GM12878 (cell line): ENCODE results near the gene CDKN1B. TPM values are rescaled to one million over a fixed set of nuclear protein-coding genes. Genes with fewer than 3 reads are reported as not detected.

ENCODE experiments used
- ATAC-seq: fragments of 200-7000 bp; cut with Tn5 transposase; 3 replicates; pipeline ENCODE4 v1.9.1; 2020; ENCODE audit warnings: mild to moderate bottlenecking, moderate library complexity
- BruUV-seq: library from RNA; stranded (reverse); fragments of 400-500 nt; replicated peaks from 2 replicates; lab custom pipeline; 2021; lab: Mats Ljungman, UMichigan
- CTCF ChIA-PET: fragments of 300-600 bp; sonication (Branson Sonifier 250); formaldehyde crosslinking; extraction: SDS; loops from one replicate; lab custom pipeline; 2021; ENCODE audit warnings: inconsistent platforms; lab: Yijun Ruan, JAX
- POLR2A ChIA-PET: fragments of 350-600 bp; formaldehyde crosslinking; extraction: SDS; loops from one replicate; lab custom pipeline; 2021; ENCODE audit warnings: inconsistent platforms; lab: Charles Lee
- RAD21 ChIA-PET: fragments of 300-600 bp; sonication (Branson Sonifier 250); formaldehyde crosslinking; loops from one replicate; lab custom pipeline; 2023; ENCODE audit warnings: antibody characterized with exemption; ENCODE audit not compliant: unreplicated experiment; lab: Charles Lee
- SMC1A ChIA-PET: fragments of 300-600 bp; sonication (Branson Sonifier 250); formaldehyde crosslinking; loops from one replicate; lab custom pipeline; 2023; ENCODE audit not compliant: unreplicated experiment, uncharacterized antibody; lab: Charles Lee
- DNase-seq: peaks from one replicate; pipeline ENCODE4 v3.0.0-alpha.2; 2011; ENCODE audit warnings: low read depth, low spot score
- FAIRE-seq: peaks from 3 replicates; lab custom pipeline; 2011; peaks lifted over from hg19 to GRCh38; lab: Jason Lieb, UNC
- H2AFZ ChIP-seq: 2 replicates; pipeline ENCODE4 v1.6.0; 2011; ENCODE audit warnings: low read depth, low read length, control low read depth; ENCODE audit not compliant: control insufficient read depth
- H3K27ac ChIP-seq: 2 replicates; pipeline ENCODE4 v1.5.1; 2011; ENCODE audit warnings: control low read depth; ENCODE audit not compliant: control insufficient read depth, insufficient read depth
- H3K27me3 ChIP-seq, 2 experiments: replicated peaks in 1 of 2; 2 replicates each; pipeline versions ENCODE4 v1.6.0 to v1.6.1; 2011; ENCODE audit warnings: low read length in 1 of 2; ENCODE audit not compliant: control insufficient read depth in 2 of 2, insufficient read depth in 2 of 2
- H3K36me3 ChIP-seq, 2 experiments: 2 replicates each; pipeline ENCODE4 v1.5.1; 2011; ENCODE audit warnings: low read length in 1 of 2; ENCODE audit not compliant: control insufficient read depth in 2 of 2, insufficient read depth in 2 of 2
- H3K4me1 ChIP-seq: 2 replicates; pipeline ENCODE4 v1.6.1; 2011; ENCODE audit warnings: mild to moderate bottlenecking, low read length, moderate library complexity, mixed read lengths; ENCODE audit not compliant: control insufficient read depth, insufficient read depth
- H3K4me2 ChIP-seq: 2 replicates; pipeline ENCODE4 v1.6.0; 2011; ENCODE audit warnings: control low read depth; ENCODE audit not compliant: control insufficient read depth, insufficient read depth
- H3K4me3 ChIP-seq: fragments of 200-600 bp; sonication (generic); 2 replicates; pipeline ENCODE4 v1.5.1; 2016
- H3K79me2 ChIP-seq: 2 replicates; pipeline ENCODE4 v1.6.0; 2011; ENCODE audit warnings: low read length; ENCODE audit not compliant: control insufficient read depth, insufficient read depth
- H3K9ac ChIP-seq: 2 replicates; pipeline ENCODE4 v1.8.0; 2011; ENCODE audit warnings: low read length, control low read depth, mixed read lengths; ENCODE audit not compliant: control insufficient read depth, insufficient read depth
- H3K9me3 ChIP-seq: replicated peaks from 3 replicates; pipeline ENCODE4 v1.5.1; 2011; ENCODE audit warnings: mild to moderate bottlenecking, low read length; ENCODE audit not compliant: control insufficient read depth, insufficient read depth
- H4K20me1 ChIP-seq: 2 replicates; pipeline ENCODE4 v1.6.0; 2011; ENCODE audit not compliant: control insufficient read depth, insufficient read depth
- CBX3 ChIP-seq: fragments of 200-600 bp; sonication (generic); IDR thresholded peaks from 2 replicates; pipeline ENCODE4 v1.6.1; 2016; ENCODE audit warnings: low read depth, borderline replicate concordance
- CHD1 ChIP-seq: IDR thresholded peaks from 2 replicates; pipeline ENCODE4 v1.6.1; 2012; ENCODE audit warnings: low read depth, low read length, improper control_type of control experiment
- CTCF ChIP-seq, 3 experiments: IDR thresholded peaks in 2 of 3; conservative IDR thresholded peaks in 1 of 3; 2 replicates each; pipeline ENCODE4 v1.5.1; 2011; ENCODE audit warnings: low read depth in 3 of 3, low read length in 3 of 3, mild to moderate bottlenecking in 3 of 3, control low read depth in 2 of 3, moderate library complexity in 2 of 3, inconsistent platforms in 1 of 3, mixed read lengths in 1 of 3; ENCODE audit not compliant: control insufficient read depth in 2 of 3, insufficient read depth in 1 of 3; ENCODE audit errors: extremely low read depth in 1 of 3
- FOXM1 ChIP-seq: IDR thresholded peaks from 2 replicates; pipeline ENCODE4 v1.6.1; 2012; ENCODE audit warnings: low read depth, mild to moderate bottlenecking, inconsistent platforms, low read length, moderate library complexity
- GATAD2B ChIP-seq: fragments of 450-650 bp; conservative IDR thresholded peaks from 2 replicates; pipeline ENCODE4 v1.6.1; 2017; ENCODE audit warnings: low read depth, mild to moderate bottlenecking, moderate library complexity
- HCFC1 ChIP-seq: fragments of 150-350 bp; IDR thresholded peaks from 2 replicates; pipeline ENCODE4 v1.6.1; 2014; ENCODE audit warnings: low read length
- NR2C1 ChIP-seq: fragments of 450-650 bp; IDR thresholded peaks from 2 replicates; pipeline ENCODE4 v1.6.1; 2017; ENCODE audit warnings: antibody characterized with exemption, mild to moderate bottlenecking, moderate library complexity
- PAX8 ChIP-seq: fragments of 450-650 bp; IDR thresholded peaks from 2 replicates; pipeline ENCODE4 v1.6.1; 2017; ENCODE audit warnings: mild to moderate bottlenecking, moderate library complexity
- SIN3A ChIP-seq: IDR thresholded peaks from 2 replicates; pipeline ENCODE4 v1.6.1; 2012; ENCODE audit warnings: low read depth, low read length, improper control_type of control experiment
- SPI1 ChIP-seq: IDR thresholded peaks from 2 replicates; pipeline ENCODE4 v1.6.1; 2011; ENCODE audit warnings: low read depth, mild to moderate bottlenecking, low read length, moderate library complexity, borderline replicate concordance; ENCODE audit not compliant: insufficient read depth
- TARDBP ChIP-seq: IDR thresholded peaks from 2 replicates; pipeline ENCODE4 v1.6.1; 2016; ENCODE audit warnings: borderline replicate concordance
- YY1 ChIP-seq: IDR thresholded peaks from 2 replicates; pipeline ENCODE4 v1.6.1; 2011; ENCODE audit warnings: low read depth, mild to moderate bottlenecking, low read length
- ZBTB33 ChIP-seq: fragments of 450-650 bp; IDR thresholded peaks from 2 replicates; pipeline ENCODE4 v1.6.1; 2017; ENCODE audit warnings: mild to moderate bottlenecking
- ZNF592 ChIP-seq: fragments of 450-650 bp; IDR thresholded peaks from 2 replicates; pipeline ENCODE4 v1.6.1; 2017; ENCODE audit warnings: mild to moderate bottlenecking, moderate library complexity
- WGBS: methylation state at CpG from one replicate; pipeline ENCODE4 v1.1.6; 2016; ENCODE audit warnings: low lambda C conversion rate; ENCODE audit not compliant: insufficient replicate concordance, insufficient coverage; ENCODE audit errors: missing lambda C conversion rate; 5-methylcytosine and 5-hydroxymethylcytosine counted together
- in situ Hi-C: fragments of 300-500 bp; cut with MboI; formaldehyde crosslinking; loops from 9 replicates; pipeline ENCODE4 v1.14.3; 2018; ENCODE audit warnings: mixed read lengths
- intact Hi-C: fragments of 100-400 bp; cut with micrococcal nuclease; formaldehyde crosslinking; loops from one replicate; pipeline ENCODE4 v1.14.2; 2022; ENCODE audit not compliant: unreplicated experiment
- polyA plus RNA-seq, 11 experiments: library from polyadenylated mRNA; depleted of rRNA in 4 of 11; unstranded in 6 of 11; stranded (reverse) in 5 of 11; fragments of >200 nt; fragmentation: Nextera tagmentation in 4 of 11; fragmentation: Illumina TruSeq in 1 of 11; extraction: Ambion mirVana in 4 of 11; extraction: Trizol in 1 of 11; gene quantifications; 1 replicate in 1 of 11; 2 replicates in 10 of 11; pipeline versions ENCODE4 v1.2.1 to v1.2.3, GENCODE V29; 2011 to 2016; ENCODE audit warnings: inconsistent platforms in 2 of 11, missing spikeins in 2 of 11, low read depth in 1 of 11
- total RNA-seq, 4 experiments: library from RNA; depleted of rRNA in 3 of 4; stranded (reverse); fragments of >200 nt in 3 of 4; fragmentation: Illumina TruSeq in 1 of 4; extraction: Trizol in 1 of 4; gene quantifications; 2 replicates each; pipeline versions ENCODE4 v1.2.1 to v1.2.3, GENCODE V29; 2013 to 2021

CDKN1B gene
- total and polyA plus RNA-seq, 10 of the 15 experiments (the other 5 are each of a cell fraction or from before 2014, with no cell fraction given): 4.2 to 39.1 (median 23.1) TPM

- Histone ChIP-seq H3K36me3 (peaks cover 0 to 6% of the 10 kb centered on the region in 2 experiments; a peak in 1 of 4 replicates), H3K27ac (peak overlapping the region; percentile 97), H3K79me2 (peaks cover 91% of the 10 kb centered on the region), H3K9ac (peak overlapping the region; percentile 97), H3K4me2 (peak overlapping the region; percentile 95), H3K4me1 (peaks cover 14% of the 10 kb centered on the region), H3K27me3 (no peaks in the 10 kb centered on the region), H3K4me3 (peak overlapping the region; percentile 97), H4K20me1 (no peaks in the 10 kb centered on the region), H3K9me3 (no peaks in the 10 kb centered on the region), H2AFZ (no peak overlapping the region)
- FAIRE-seq: no peak
- intact Hi-C loops (loop anchor here (1.0 to 10.0 kb wide), 5 partner anchors 7 to 1670 kb away; partner anchors contain the start of genes CDKN1B and GPR19), in situ Hi-C loops (no loop called here)
- RAD21 ChIA-PET: interaction anchor here (0.9 to 6.7 kb wide), 5 partner anchors 9 to 166 kb away, joined by 3 to 82 read pairs (median 27); partner anchors contain the start of gene CDKN1B
- no peak for DNase-seq
- BruUV-seq: TSS peak; percentile 87
- CTCF ChIA-PET: interaction anchor here (1.0 to 1.6 kb wide), 2 partner anchors 11 to 12 kb away, joined by 3 to 5 read pairs; no protein-coding TSS in a partner anchor
- POLR2A ChIA-PET: interaction anchor here (0.5 to 7.0 kb wide), 9 partner anchors 9 to 1168 kb away, joined by 3 to 93 read pairs (median 4); partner anchors contain the start of genes BORCS5 and CDKN1B
- ATAC-seq: no peak
- WGBS: 0% methylated on average over 29 of the region's 46 CpGs
- SMC1A ChIA-PET: interaction anchor here (2.9 to 4.5 kb wide), 3 partner anchors 9 to 165 kb away, joined by 14 to 53 read pairs (median 18); partner anchors contain the start of gene GPR19
- TF ChIP-seq SPI1 (no peak), PAX8 (no peak), YY1 (no peak), TARDBP (no peak), CBX3 (no peak), CHD1 (no peak), GATAD2B (no peak), NR2C1 (no peak), ZBTB33 (no peak), FOXM1 (0 out of 2 replicates have a peak, but pooled peaks have one; percentile 12), HCFC1 (no peak), ZNF592 (no peak), SIN3A (no peak), CTCF (IDR thresholded peaks at IDR 0.05 in 2 of 3, conservative IDR thresholded peaks at IDR 0.05 in 1 of 3; ENCODE audit: control insufficient read depth in 2 of 3, extremely low read depth in 1 of 3, insufficient read depth in 1 of 3, low read depth in 3 of 3, low read length in 3 of 3) (no peak)
Measured at GRCh38 chr12:12724421-12725085, 7.4 kb downstream of the CDKN1B start.
